GM12872 (cell line): ENCODE results near the gene SMARCA2.

Experiments
- CTCF ChIP-seq: IDR thresholded peaks from 3 replicates; pipeline ENCODE4 v1.5.1; 2011; ENCODE audit warnings: low read depth, mild to moderate bottlenecking, low read length, moderate library complexity; ENCODE audit not compliant: insufficient read depth

The SMARCA2 gene

GRCh38 chr9:2241836-2242741, 226.9 kb downstream of the SMARCA2 start:
- no peak for TF ChIP-seq CTCF

DNA sequence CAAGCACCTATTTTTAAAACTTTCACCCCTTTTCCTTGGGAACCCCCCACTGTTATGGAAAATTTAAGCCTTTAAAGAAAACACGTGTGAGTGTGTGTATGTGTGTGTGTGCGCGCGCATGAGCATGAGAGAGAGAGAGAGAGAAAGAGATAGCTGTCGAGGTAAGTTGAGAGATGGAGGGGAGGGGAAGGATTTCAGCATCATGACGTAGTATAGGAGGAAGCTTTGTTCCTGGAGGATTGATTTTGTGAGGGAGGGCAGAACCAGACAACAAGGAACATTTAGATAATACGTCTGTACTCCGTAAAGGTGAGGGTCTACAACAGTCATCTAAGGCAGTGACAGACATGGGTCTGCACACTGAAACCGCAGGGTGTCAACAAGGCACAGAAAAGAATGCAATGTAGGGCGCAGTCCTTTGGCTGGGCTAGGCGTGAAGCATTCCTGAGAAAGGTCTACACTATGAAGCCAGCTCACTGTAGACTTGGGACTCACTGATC, 227.7 kb downstream of the SMARCA2 start:
- no peak for TF ChIP-seq CTCF
